CD14-positive monocyte (primary cell): ENCODE results near the gene ITPRIPL1. TPM values are rescaled to one million over a fixed set of nuclear protein-coding genes. Genes with fewer than 3 reads are reported as not detected.

ENCODE experiments used
- DNase-seq, 3 donors: peaks; one replicate each; pipeline ENCODE4 v3.0.0-alpha.2; 2011 to 2022
- H2AFZ ChIP-seq: 2 replicates; pipeline ENCODE4 v1.6.0; 2012; ENCODE audit warnings: mild to moderate bottlenecking, low read depth, low read length, inconsistent platforms; ENCODE audit not compliant: insufficient read depth, poor library complexity, severe bottlenecking
- H3K27ac ChIP-seq, 2 donors: 1 replicate in 1 of 2; 2 replicates in 1 of 2; pipeline ENCODE4 v1.5.1; 2012 to 2013; ENCODE audit warnings: low read length in 2 of 2, control low read depth in 1 of 2, inconsistent platforms in 1 of 2, low read depth in 1 of 2, mild to moderate bottlenecking in 1 of 2
- H3K27me3 ChIP-seq, 2 donors: one replicate each; pipeline versions ENCODE4 v1.6.0 to v1.6.1; 2011 to 2013; ENCODE audit warnings: low read length in 2 of 2; ENCODE audit not compliant: control insufficient read depth in 2 of 2, insufficient read depth in 2 of 2
- H3K36me3 ChIP-seq, 2 donors: replicated peaks in 1 of 2; 1 replicate in 1 of 2; 2 replicates in 1 of 2; pipeline versions ENCODE4 v1.5.1 to v1.6.1; 2012 to 2013; ENCODE audit warnings: low read length in 2 of 2, control low read depth in 1 of 2, inconsistent platforms in 1 of 2, mild to moderate bottlenecking in 1 of 2; ENCODE audit not compliant: insufficient read depth in 2 of 2, control insufficient read depth in 1 of 2
- H3K4me1 ChIP-seq, 2 donors: 1 replicate in 1 of 2; 2 replicates in 1 of 2; pipeline versions ENCODE4 v1.5.1 to v1.6.1; 2012 to 2013; ENCODE audit warnings: low read length in 2 of 2, control low read depth in 1 of 2, inconsistent platforms in 1 of 2, mild to moderate bottlenecking in 1 of 2, moderate library complexity in 1 of 2; ENCODE audit not compliant: insufficient read depth in 2 of 2, control insufficient read depth in 1 of 2
- H3K4me2 ChIP-seq: replicated peaks from 2 replicates; pipeline ENCODE3; 2012; ENCODE audit warnings: low read length, moderate library complexity, mild to moderate bottlenecking; ENCODE audit not compliant: poor library complexity, severe bottlenecking; ENCODE audit errors: extremely low read depth
- H3K4me3 ChIP-seq, 3 experiments: fragments of 200-600 bp in 1 of 3; sonication (generic) in 1 of 3; replicated peaks in 1 of 3; 1 replicate in 2 of 3; 2 replicates in 1 of 3; pipeline ENCODE4 v1.5.1; 2011 to 2013; ENCODE audit warnings: low read length in 3 of 3, mild to moderate bottlenecking in 3 of 3, control low read depth in 2 of 3, low read depth in 2 of 3, inconsistent platforms in 1 of 3, moderate library complexity in 1 of 3
- H3K79me2 ChIP-seq: 2 replicates; pipeline ENCODE4 v1.6.0; 2012; ENCODE audit warnings: mild to moderate bottlenecking, control low read depth, inconsistent platforms, low read length, moderate library complexity; ENCODE audit not compliant: insufficient read depth
- H3K9ac ChIP-seq: 2 replicates; pipeline ENCODE4 v1.6.0; 2017; ENCODE audit warnings: low read length, mild to moderate bottlenecking; ENCODE audit not compliant: insufficient read depth, poor library complexity, severe bottlenecking
- H3K9me3 ChIP-seq, 2 donors: replicated peaks in 1 of 2; 1 replicate in 1 of 2; 2 replicates in 1 of 2; pipeline versions ENCODE4 v1.5.1 to v1.6.1; 2012 to 2013; ENCODE audit warnings: low read length in 2 of 2, control low read depth in 1 of 2; ENCODE audit not compliant: control insufficient read depth in 1 of 2, insufficient read depth in 1 of 2
- H4K20me1 ChIP-seq: 2 replicates; pipeline ENCODE4 v1.6.0; 2012; ENCODE audit warnings: mild to moderate bottlenecking, low read length, control low read depth, moderate library complexity; ENCODE audit not compliant: insufficient read depth
- H3K27ac Mint-ChIP-seq, 7 donors: one replicate each; pipeline ENCODE4 v1.8.0; 2020; ENCODE audit warnings: mild to moderate bottlenecking in 7 of 7, mixed read lengths in 7 of 7, moderate library complexity in 6 of 7, inconsistent platforms in 2 of 7
- H3K27me3 Mint-ChIP-seq, 3 donors: one replicate each; pipeline ENCODE4 v1.8.0; 2021 to 2022; ENCODE audit warnings: low read depth in 3 of 3, mild to moderate bottlenecking in 3 of 3, mixed read lengths in 3 of 3, moderate library complexity in 3 of 3, inconsistent platforms in 1 of 3
- H3K36me3 Mint-ChIP-seq, 2 donors: one replicate each; pipeline ENCODE4 v1.8.0; 2020; ENCODE audit warnings: mixed read lengths in 2 of 2, inconsistent platforms in 1 of 2, mild to moderate bottlenecking in 1 of 2
- H3K4me1 Mint-ChIP-seq: one replicate; pipeline ENCODE4 v1.8.0; 2020; ENCODE audit warnings: mild to moderate bottlenecking, mixed read lengths
- H3K4me3 Mint-ChIP-seq, 2 donors: one replicate each; pipeline ENCODE4 v1.8.0; 2020; ENCODE audit warnings: mild to moderate bottlenecking in 2 of 2, mixed read lengths in 2 of 2, moderate library complexity in 1 of 2
- H3K9me3 Mint-ChIP-seq, 7 donors: one replicate each; pipeline ENCODE4 v1.8.0; 2020 to 2022; ENCODE audit warnings: mixed read lengths in 7 of 7, mild to moderate bottlenecking in 6 of 7, moderate library complexity in 6 of 7, inconsistent platforms in 2 of 7
- WGBS: methylation state at CpG from one replicate; pipeline ENCODE4 v1.1.5; 2013; ENCODE audit warnings: missing lambda C conversion rate; ENCODE audit not compliant: insufficient coverage; 5-methylcytosine and 5-hydroxymethylcytosine counted together
- intact Hi-C, 2 donors: fragments of 100-400 bp; cut with micrococcal nuclease; formaldehyde crosslinking; loops; one replicate each; pipeline versions ENCODE4 v1.15.0 to v1.15.1; 2023
- polyA plus RNA-seq, 3 donors: library from polyadenylated mRNA; depleted of rRNA in 1 of 3; unstranded in 2 of 3; stranded (reverse) in 1 of 3; fragments of 300-500 nt in 2 of 3; fragments of >200 nt in 1 of 3; fragmentation: Illumina TruSeq in 2 of 3; gene quantifications; 1 replicate in 2 of 3; 2 replicates in 1 of 3; pipeline ENCODE4 v1.2.3, GENCODE V29; 2012 to 2021
- TF ChIP-seq, protein P1 (sequence below): fragments of 200-600 bp; IDR thresholded peaks from one replicate; pipeline ENCODE4 v1.8.0; 2022; ENCODE audit warnings: antibody characterized with exemption, mild to moderate bottlenecking

Gene ITPRIPL1
- polyA plus RNA-seq, 3 donors = 0.18 to 0.50 (median 0.39) TPM

DNA sequence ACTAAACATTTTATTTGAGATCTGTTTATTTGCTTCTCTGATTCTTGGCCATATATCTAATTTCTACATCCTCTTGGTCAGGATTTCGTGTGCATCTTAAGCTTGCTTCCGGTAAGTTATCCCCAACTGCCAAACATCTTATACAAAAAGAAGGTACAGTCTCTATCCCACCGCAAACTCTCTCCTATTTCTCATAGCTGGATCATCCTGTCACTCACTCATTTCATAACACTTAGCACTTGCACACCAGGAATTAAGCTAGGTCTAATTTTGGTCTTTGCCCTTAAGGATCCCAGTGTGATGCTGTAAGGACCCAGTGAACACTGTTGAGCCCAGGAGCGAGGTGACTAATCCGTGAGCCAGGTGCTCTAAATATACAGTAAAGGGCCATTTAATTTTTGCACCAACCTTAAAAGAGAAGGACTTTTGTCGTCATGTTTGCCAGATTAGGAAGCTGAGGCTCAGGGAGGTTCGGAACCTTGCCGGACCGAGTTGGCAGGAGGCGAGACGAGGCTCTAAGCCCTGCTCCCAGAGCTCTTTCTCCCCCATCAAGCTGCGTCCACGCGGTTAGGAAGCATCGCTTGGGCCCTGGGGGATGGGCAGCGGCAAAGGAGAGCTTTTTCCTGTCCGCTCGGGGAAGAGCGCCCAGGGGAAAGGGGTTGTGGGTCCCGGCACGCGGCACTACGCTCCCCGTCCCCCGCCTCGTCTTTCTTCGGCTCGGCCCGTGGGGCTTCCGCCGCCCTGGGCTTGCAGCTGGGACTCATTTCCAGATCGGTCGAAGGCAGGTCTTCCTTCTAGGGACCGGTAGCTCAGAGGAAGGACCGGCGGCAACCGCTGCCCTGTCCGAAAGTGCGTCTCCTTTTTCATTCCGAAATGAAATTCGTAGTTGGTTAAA, 4.1 kb upstream of the ITPRIPL1 start:
- Histone ChIP-seq H3K27me3 (peaks cover 0 to 5% of the 10 kb centered on the region in 2 donors), H3K4me1 (peaks cover 41 to 50% of the 10 kb centered on the region in 2 donors), H3K9me3 (no peaks in the 10 kb centered on the region), H3K36me3 (no peaks in the 10 kb centered on the region), H2AFZ (peak overlapping the region; percentile 94), H3K9ac (peak overlapping the region; percentile 63), H3K4me3 (peak overlapping the region; percentile 58 to 90 (median 71)), H3K79me2 (no peaks in the 10 kb centered on the region), H3K4me2 (peak overlapping the region; percentile 99), H3K27ac (peak overlapping the region in 1 of 2 donors; percentile 11), H4K20me1 (no peaks in the 10 kb centered on the region)
- peak overlapping the region; percentile 14 to 80 (median 60) for H3K27ac Mint-ChIP-seq
- H3K36me3 Mint-ChIP-seq = peaks cover 0 to 3% of the 10 kb centered on the region in 2 donors
- DNase-seq = no peak
- peaks cover 26 to 33% (median 32%) of the 10 kb centered on the region in 3 donors for H3K27me3 Mint-ChIP-seq
- no peaks in the 10 kb centered on the region for H3K9me3 Mint-ChIP-seq
- TF ChIP-seq, protein P1, sequence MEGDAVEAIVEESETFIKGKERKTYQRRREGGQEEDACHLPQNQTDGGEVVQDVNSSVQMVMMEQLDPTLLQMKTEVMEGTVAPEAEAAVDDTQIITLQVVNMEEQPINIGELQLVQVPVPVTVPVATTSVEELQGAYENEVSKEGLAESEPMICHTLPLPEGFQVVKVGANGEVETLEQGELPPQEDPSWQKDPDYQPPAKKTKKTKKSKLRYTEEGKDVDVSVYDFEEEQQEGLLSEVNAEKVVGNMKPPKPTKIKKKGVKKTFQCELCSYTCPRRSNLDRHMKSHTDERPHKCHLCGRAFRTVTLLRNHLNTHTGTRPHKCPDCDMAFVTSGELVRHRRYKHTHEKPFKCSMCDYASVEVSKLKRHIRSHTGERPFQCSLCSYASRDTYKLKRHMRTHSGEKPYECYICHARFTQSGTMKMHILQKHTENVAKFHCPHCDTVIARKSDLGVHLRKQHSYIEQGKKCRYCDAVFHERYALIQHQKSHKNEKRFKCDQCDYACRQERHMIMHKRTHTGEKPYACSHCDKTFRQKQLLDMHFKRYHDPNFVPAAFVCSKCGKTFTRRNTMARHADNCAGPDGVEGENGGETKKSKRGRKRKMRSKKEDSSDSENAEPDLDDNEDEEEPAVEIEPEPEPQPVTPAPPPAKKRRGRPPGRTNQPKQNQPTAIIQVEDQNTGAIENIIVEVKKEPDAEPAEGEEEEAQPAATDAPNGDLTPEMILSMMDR = no peak
- WGBS = under 1% methylated on average over 33 of the region's 41 CpGs
- intact Hi-C loops = no loop called here
- peaks cover 50% of the 10 kb centered on the region for H3K4me1 Mint-ChIP-seq
- peak overlapping the region; percentile 97 to 98 for H3K4me3 Mint-ChIP-seq

DNA sequence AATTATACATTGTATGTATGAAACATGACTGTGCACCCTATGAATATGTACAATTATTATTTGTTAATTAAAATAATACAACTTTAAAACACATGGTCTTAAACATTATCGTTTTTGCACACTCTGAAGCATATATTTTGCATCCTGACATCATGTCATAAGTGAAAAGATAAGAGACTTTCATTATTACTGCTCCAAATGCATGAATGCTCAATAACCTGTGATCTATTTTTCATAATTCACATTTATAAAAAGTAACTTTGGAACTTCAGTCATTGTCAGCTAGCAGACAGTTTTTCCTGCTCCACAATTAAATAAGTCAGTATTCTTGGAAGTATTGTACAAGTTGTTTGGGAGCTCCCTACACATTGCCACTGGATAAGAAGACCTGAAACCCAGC, 1.3 kb upstream of the ITPRIPL1 start:
- Histone ChIP-seq H2AFZ (no peak overlapping the region), H3K27ac (no peak overlapping the region), H3K9me3 (no peaks in the 10 kb centered on the region), H3K79me2 (no peaks in the 10 kb centered on the region), H3K27me3 (peaks cover 0 to 5% of the 10 kb centered on the region in 2 donors), H3K4me2 (no peak overlapping the region), H3K4me1 (peaks cover 40 to 47% of the 10 kb centered on the region in 2 donors), H3K36me3 (no peaks in the 10 kb centered on the region), H4K20me1 (no peaks in the 10 kb centered on the region), H3K9ac (no peak overlapping the region), H3K4me3 (no peak overlapping the region)
- peaks cover 52% of the 10 kb centered on the region for H3K4me1 Mint-ChIP-seq
- no CpG with 5 or more reads among the region's 1 CpG for WGBS
- peaks cover 30 to 33% (median 32%) of the 10 kb centered on the region in 3 donors for H3K27me3 Mint-ChIP-seq
- TF ChIP-seq, protein P1 = no peak
- peaks cover 6 to 7% of the 10 kb centered on the region in 2 donors for H3K36me3 Mint-ChIP-seq
- intact Hi-C loops = no loop called here
- peak overlapping the region in 1 of 2 donors; percentile 16 for H3K4me3 Mint-ChIP-seq
- H3K27ac Mint-ChIP-seq = no peak overlapping the region
- no peak for DNase-seq
- H3K9me3 Mint-ChIP-seq = no peaks in the 10 kb centered on the region
